Breast epithelium (tissue), 4 donors: Measurements from ENCODE around the gene SDK2. TPM values are rescaled to one million over a fixed set of nuclear protein-coding genes. Genes with fewer than 3 reads are reported as not detected.

ENCODE experiments used
- DNase-seq, 2 donors: peaks; one replicate each; pipeline ENCODE4 v3.0.0-alpha.2; 2019; ENCODE audit warnings: low spot score in 2 of 2
- H3K27ac ChIP-seq, 2 donors: fragments of 200-600 bp; sonication (generic) in 1 of 2; one replicate each; pipeline ENCODE4 v1.5.1; 2016 to 2019; ENCODE audit warnings: mild to moderate bottlenecking in 1 of 2
- H3K27me3 ChIP-seq, 2 donors: fragments of 200-600 bp; sonication (generic) in 1 of 2; one replicate each; pipeline versions ENCODE4 v1.5.1 to v1.6.0; 2017 to 2019; ENCODE audit warnings: control low read depth in 1 of 2, mild to moderate bottlenecking in 1 of 2
- H3K36me3 ChIP-seq: fragments of 200-600 bp; one replicate; pipeline ENCODE4 v1.5.1; 2019
- H3K4me1 ChIP-seq, 2 donors: fragments of 200-600 bp; sonication (generic); one replicate each; pipeline ENCODE4 v1.5.1; 2016 to 2019; ENCODE audit warnings: control low read depth in 1 of 2
- H3K4me3 ChIP-seq, 3 donors: fragments of 200-600 bp; sonication (generic); 1 replicate in 2 of 3; 2 replicates in 1 of 3; pipeline ENCODE4 v1.5.1; 2016 to 2019; ENCODE audit warnings: mild to moderate bottlenecking in 3 of 3, moderate library complexity in 2 of 3
- H3K9me3 ChIP-seq, 2 donors: fragments of 200-600 bp; sonication (generic) in 1 of 2; one replicate each; pipeline ENCODE4 v1.5.1; 2016 to 2019; ENCODE audit warnings: control low read depth in 1 of 2
- CTCF ChIP-seq, 3 donors: fragments of 450-650 bp; IDR thresholded peaks; one replicate each; pipeline ENCODE4 v1.5.1; 2016 to 2017; ENCODE audit warnings: antibody characterized with exemption in 3 of 3, mild to moderate bottlenecking in 3 of 3, moderate library complexity in 3 of 3
- POLR2A ChIP-seq: fragments of 450-650 bp; IDR thresholded peaks from one replicate; pipeline ENCODE4 v1.6.1; 2016; ENCODE audit warnings: antibody characterized with exemption, mild to moderate bottlenecking, moderate library complexity
- POLR2AphosphoS5 ChIP-seq, 3 donors: sonication (generic); formaldehyde crosslinking; IDR thresholded peaks; one replicate each; pipeline ENCODE4 v1.6.1; 2017; ENCODE audit warnings: antibody characterized with exemption in 3 of 3
- intact Hi-C: fragments of 100-400 bp; cut with DNase I; formaldehyde crosslinking; loops from one replicate; pipeline ENCODE4 v1.15.1; 2023; ENCODE audit warnings: low total_unique reads
- total RNA-seq, 3 donors: library from RNA; depleted of rRNA; stranded (reverse); fragments of >200 nt; gene quantifications; one replicate each; pipeline ENCODE4 v1.1.0, GENCODE V29; 2016

SDK2 gene
- total RNA-seq, 3 donors from 2014 or later, result 0.16 to 2.9 (median 2.6) TPM

GRCh38 chr17:73386561-73386960, 257.7 kb downstream of the SDK2 start:
- Histone ChIP-seq H3K36me3 (no peaks in the 10 kb centered on the region), H3K4me3 (no peak overlapping the region), H3K27ac (no peak overlapping the region), H3K4me1 (no peaks in the 10 kb centered on the region), H3K9me3 (no peaks in the 10 kb centered on the region), H3K27me3 (no peaks in the 10 kb centered on the region)
- DNase-seq, result no peak
- TF ChIP-seq CTCF (IDR thresholded peaks at IDR 0.05) (no peak), POLR2A (no peak), POLR2AphosphoS5 (IDR thresholded peaks at IDR 0.05) (no peak)
- intact Hi-C loops, result no loop called here

GRCh38 chr17:73384926-73385325, 259.3 kb downstream of the SDK2 start:
- Histone ChIP-seq H3K4me3 (no peak overlapping the region), H3K27ac (no peak overlapping the region), H3K36me3 (no peaks in the 10 kb centered on the region), H3K9me3 (no peaks in the 10 kb centered on the region), H3K27me3 (no peaks in the 10 kb centered on the region), H3K4me1 (no peaks in the 10 kb centered on the region)
- no peak for DNase-seq
- TF ChIP-seq POLR2A (no peak), CTCF (IDR thresholded peaks at IDR 0.05) (no peak)
- intact Hi-C loops, result no loop called here

- no peak overlapping the region for H3K27ac ChIP-seq
- intact Hi-C loops, result no loop called here
These were observed 263.7 kb downstream of the SDK2 start for GRCh38 chr17:73380439-73381106.

GRCh38 chr17:73379826-73380225, 264.4 kb downstream of the SDK2 start:
- Histone ChIP-seq H3K27me3 (no peaks in the 10 kb centered on the region), H3K27ac (no peak overlapping the region), H3K36me3 (no peaks in the 10 kb centered on the region), H3K9me3 (no peaks in the 10 kb centered on the region), H3K4me3 (no peak overlapping the region), H3K4me1 (no peaks in the 10 kb centered on the region)
- no peak for DNase-seq
- TF ChIP-seq POLR2A (no peak), POLR2AphosphoS5 (IDR thresholded peaks at IDR 0.05) (no peak), CTCF (IDR thresholded peaks at IDR 0.05) (no peak)
- intact Hi-C loops, result no loop called here

More at GRCh38 chr17:73380439-73381106, 263.7 kb downstream of the SDK2 start:
- no peaks in the 10 kb centered on the region for H3K4me1 ChIP-seq
- H3K9me3 ChIP-seq, result no peaks in the 10 kb centered on the region
- TF ChIP-seq POLR2A (no peak), CTCF (IDR thresholded peaks at IDR 0.05) (no peak), POLR2AphosphoS5 (IDR thresholded peaks at IDR 0.05) (no peak)
- no peaks in the 10 kb centered on the region for H3K27me3 ChIP-seq
- H3K36me3 ChIP-seq, result no peaks in the 10 kb centered on the region
- no peak overlapping the region for H3K4me3 ChIP-seq
- no peak for DNase-seq

- H3K27me3 ChIP-seq, result no peaks in the 10 kb centered on the region
These were observed 265.2 kb downstream of the SDK2 start for GRCh38 chr17:73378974-73379470.

More at GRCh38 chr17:73378974-73379470, 265.2 kb downstream of the SDK2 start:
- TF ChIP-seq POLR2AphosphoS5 (IDR thresholded peaks at IDR 0.05) (no peak), POLR2A (no peak), CTCF (IDR thresholded peaks at IDR 0.05) (no peak)
- intact Hi-C loops, result no loop called here
- Histone ChIP-seq H3K27ac (no peak overlapping the region), H3K9me3 (no peaks in the 10 kb centered on the region), H3K36me3 (no peaks in the 10 kb centered on the region), H3K4me1 (no peaks in the 10 kb centered on the region), H3K4me3 (no peak overlapping the region)
- no peak for DNase-seq
